CD14-positive monocyte (primary cell): ENCODE data around the gene SAAL1. TPM values are rescaled to one million over a fixed set of nuclear protein-coding genes. Genes with fewer than 3 reads are reported as not detected.

Experiments used
- DNase-seq, 3 donors: peaks; one replicate each; pipeline ENCODE4 v3.0.0-alpha.2; 2011 to 2022
- H2AFZ ChIP-seq: 2 replicates; pipeline ENCODE4 v1.6.0; 2012; ENCODE audit warnings: mild to moderate bottlenecking, low read depth, low read length, inconsistent platforms; ENCODE audit not compliant: insufficient read depth, poor library complexity, severe bottlenecking
- H3K27ac ChIP-seq, 2 donors: 1 replicate in 1 of 2; 2 replicates in 1 of 2; pipeline ENCODE4 v1.5.1; 2012 to 2013; ENCODE audit warnings: low read length in 2 of 2, control low read depth in 1 of 2, inconsistent platforms in 1 of 2, low read depth in 1 of 2, mild to moderate bottlenecking in 1 of 2
- H3K27me3 ChIP-seq, 2 donors: one replicate each; pipeline versions ENCODE4 v1.6.0 to v1.6.1; 2011 to 2013; ENCODE audit warnings: low read length in 2 of 2; ENCODE audit not compliant: control insufficient read depth in 2 of 2, insufficient read depth in 2 of 2
- H3K36me3 ChIP-seq, 2 donors: replicated peaks in 1 of 2; 1 replicate in 1 of 2; 2 replicates in 1 of 2; pipeline versions ENCODE4 v1.5.1 to v1.6.1; 2012 to 2013; ENCODE audit warnings: low read length in 2 of 2, control low read depth in 1 of 2, inconsistent platforms in 1 of 2, mild to moderate bottlenecking in 1 of 2; ENCODE audit not compliant: insufficient read depth in 2 of 2, control insufficient read depth in 1 of 2
- H3K4me1 ChIP-seq, 2 donors: 1 replicate in 1 of 2; 2 replicates in 1 of 2; pipeline versions ENCODE4 v1.5.1 to v1.6.1; 2012 to 2013; ENCODE audit warnings: low read length in 2 of 2, control low read depth in 1 of 2, inconsistent platforms in 1 of 2, mild to moderate bottlenecking in 1 of 2, moderate library complexity in 1 of 2; ENCODE audit not compliant: insufficient read depth in 2 of 2, control insufficient read depth in 1 of 2
- H3K4me2 ChIP-seq: replicated peaks from 2 replicates; pipeline ENCODE3; 2012; ENCODE audit warnings: low read length, moderate library complexity, mild to moderate bottlenecking; ENCODE audit not compliant: poor library complexity, severe bottlenecking; ENCODE audit errors: extremely low read depth
- H3K4me3 ChIP-seq, 3 experiments: fragments of 200-600 bp in 1 of 3; sonication (generic) in 1 of 3; replicated peaks in 1 of 3; 1 replicate in 2 of 3; 2 replicates in 1 of 3; pipeline ENCODE4 v1.5.1; 2011 to 2013; ENCODE audit warnings: low read length in 3 of 3, mild to moderate bottlenecking in 3 of 3, control low read depth in 2 of 3, low read depth in 2 of 3, inconsistent platforms in 1 of 3, moderate library complexity in 1 of 3
- H3K79me2 ChIP-seq: 2 replicates; pipeline ENCODE4 v1.6.0; 2012; ENCODE audit warnings: mild to moderate bottlenecking, control low read depth, inconsistent platforms, low read length, moderate library complexity; ENCODE audit not compliant: insufficient read depth
- H3K9ac ChIP-seq: 2 replicates; pipeline ENCODE4 v1.6.0; 2017; ENCODE audit warnings: low read length, mild to moderate bottlenecking; ENCODE audit not compliant: insufficient read depth, poor library complexity, severe bottlenecking
- H3K9me3 ChIP-seq, 2 donors: replicated peaks in 1 of 2; 1 replicate in 1 of 2; 2 replicates in 1 of 2; pipeline versions ENCODE4 v1.5.1 to v1.6.1; 2012 to 2013; ENCODE audit warnings: low read length in 2 of 2, control low read depth in 1 of 2; ENCODE audit not compliant: control insufficient read depth in 1 of 2, insufficient read depth in 1 of 2
- H4K20me1 ChIP-seq: 2 replicates; pipeline ENCODE4 v1.6.0; 2012; ENCODE audit warnings: mild to moderate bottlenecking, low read length, control low read depth, moderate library complexity; ENCODE audit not compliant: insufficient read depth
- H3K27ac Mint-ChIP-seq, 7 donors: one replicate each; pipeline ENCODE4 v1.8.0; 2020; ENCODE audit warnings: mild to moderate bottlenecking in 7 of 7, mixed read lengths in 7 of 7, moderate library complexity in 6 of 7, inconsistent platforms in 2 of 7
- H3K27me3 Mint-ChIP-seq, 3 donors: one replicate each; pipeline ENCODE4 v1.8.0; 2021 to 2022; ENCODE audit warnings: low read depth in 3 of 3, mild to moderate bottlenecking in 3 of 3, mixed read lengths in 3 of 3, moderate library complexity in 3 of 3, inconsistent platforms in 1 of 3
- H3K36me3 Mint-ChIP-seq, 2 donors: one replicate each; pipeline ENCODE4 v1.8.0; 2020; ENCODE audit warnings: mixed read lengths in 2 of 2, inconsistent platforms in 1 of 2, mild to moderate bottlenecking in 1 of 2
- H3K4me1 Mint-ChIP-seq: one replicate; pipeline ENCODE4 v1.8.0; 2020; ENCODE audit warnings: mild to moderate bottlenecking, mixed read lengths
- H3K4me3 Mint-ChIP-seq, 2 donors: one replicate each; pipeline ENCODE4 v1.8.0; 2020; ENCODE audit warnings: mild to moderate bottlenecking in 2 of 2, mixed read lengths in 2 of 2, moderate library complexity in 1 of 2
- H3K9me3 Mint-ChIP-seq, 7 donors: one replicate each; pipeline ENCODE4 v1.8.0; 2020 to 2022; ENCODE audit warnings: mixed read lengths in 7 of 7, mild to moderate bottlenecking in 6 of 7, moderate library complexity in 6 of 7, inconsistent platforms in 2 of 7
- CTCF ChIP-seq: fragments of 200-600 bp; IDR thresholded peaks from one replicate; pipeline ENCODE4 v1.8.0; 2022; ENCODE audit warnings: antibody characterized with exemption, mild to moderate bottlenecking
- WGBS: methylation state at CpG from one replicate; pipeline ENCODE4 v1.1.5; 2013; ENCODE audit warnings: missing lambda C conversion rate; ENCODE audit not compliant: insufficient coverage; 5-methylcytosine and 5-hydroxymethylcytosine counted together
- intact Hi-C, 2 donors: fragments of 100-400 bp; cut with micrococcal nuclease; formaldehyde crosslinking; loops; one replicate each; pipeline versions ENCODE4 v1.15.0 to v1.15.1; 2023
- polyA plus RNA-seq, 3 donors: library from polyadenylated mRNA; depleted of rRNA in 1 of 3; unstranded in 2 of 3; stranded (reverse) in 1 of 3; fragments of 300-500 nt in 2 of 3; fragments of >200 nt in 1 of 3; fragmentation: Illumina TruSeq in 2 of 3; gene quantifications; 1 replicate in 2 of 3; 2 replicates in 1 of 3; pipeline ENCODE4 v1.2.3, GENCODE V29; 2012 to 2021

SAAL1 gene
- polyA plus RNA-seq, 3 donors, result 6.4 to 10.2 (median 7.6) TPM

- H2AFZ ChIP-seq, result no peak overlapping the region
- H3K4me1 Mint-ChIP-seq, result peaks cover 16% of the 10 kb centered on the region
- peaks cover 8 to 32% (median 14%) of the 10 kb centered on the region in 3 donors for H3K27me3 Mint-ChIP-seq
- H3K27me3 ChIP-seq, result peaks cover 6% of the 10 kb centered on the region in 2 donors
- peaks cover 4 to 5% of the 10 kb centered on the region in 2 donors for H3K36me3 ChIP-seq
- no peak overlapping the region for H3K4me3 ChIP-seq
- TF ChIP-seq CTCF, result no peak
- no peak for DNase-seq
- H3K4me2 ChIP-seq, result no peak overlapping the region
- WGBS, result 88% methylated on average over 3 of the region's 3 CpGs
- no peaks in the 10 kb centered on the region for H4K20me1 ChIP-seq
- H3K4me1 ChIP-seq, result peaks cover 13% of the 10 kb centered on the region in 2 donors
- peak overlapping the region in 1 of 7 donors; percentile 6 for H3K27ac Mint-ChIP-seq
- H3K79me2 ChIP-seq, result peaks cover 20% of the 10 kb centered on the region
- intact Hi-C loops, result loop anchor here in 1 of 2 donors (10.0 kb wide), 1 partner anchor 93 kb away; the partner anchor contains the start of gene SERGEF
- no peak overlapping the region for H3K27ac ChIP-seq
- H3K9me3 ChIP-seq, result no peaks in the 10 kb centered on the region
- no peak overlapping the region for H3K9ac ChIP-seq
- peaks cover 0 to 2% (median 0%) of the 10 kb centered on the region in 7 donors for H3K9me3 Mint-ChIP-seq
- peak overlapping the region in 1 of 2 donors; percentile 36 for H3K4me3 Mint-ChIP-seq
- peaks cover 3% of the 10 kb centered on the region in 2 donors for H3K36me3 Mint-ChIP-seq
Measured at GRCh38 chr11:18108254-18108653, 2.4 kb upstream of the SAAL1 start.

- peaks cover 17% of the 10 kb centered on the region for H3K4me1 Mint-ChIP-seq
- H3K4me1 ChIP-seq, result peaks cover 13% of the 10 kb centered on the region in 2 donors
- peaks cover 20% of the 10 kb centered on the region for H3K79me2 ChIP-seq
- H3K4me3 Mint-ChIP-seq, result no peak overlapping the region
- H3K27me3 Mint-ChIP-seq, result peaks cover 5 to 22% (median 11%) of the 10 kb centered on the region in 3 donors
- H3K9me3 ChIP-seq, result no peaks in the 10 kb centered on the region
- no peak overlapping the region for H3K4me3 ChIP-seq
- H4K20me1 ChIP-seq, result no peaks in the 10 kb centered on the region
- H3K9ac ChIP-seq, result no peak overlapping the region
- peaks cover 2 to 6% of the 10 kb centered on the region in 2 donors for H3K27me3 ChIP-seq
- TF ChIP-seq CTCF, result no peak
- no peak overlapping the region for H3K27ac Mint-ChIP-seq
- WGBS, result 92% methylated on average over 4 of the region's 9 CpGs
- peaks cover 17% of the 10 kb centered on the region in 2 donors for H3K36me3 Mint-ChIP-seq
- DNase-seq, result no peak
- intact Hi-C loops, result loop anchor here in 1 of 2 donors (10.0 kb wide), 1 partner anchor 92 kb away; the partner anchor contains the start of gene SERGEF
- peak overlapping the region; percentile 15 for H2AFZ ChIP-seq
- no peak overlapping the region for H3K27ac ChIP-seq
- H3K4me2 ChIP-seq, result no peak overlapping the region
- H3K36me3 ChIP-seq, result peaks cover 10 to 19% of the 10 kb centered on the region in 2 donors
- H3K9me3 Mint-ChIP-seq, result peaks cover 0 to 5% (median 0%) of the 10 kb centered on the region in 7 donors
Measured at GRCh38 chr11:18106688-18107087, 806 bp upstream of the SAAL1 start.
